Caco-2 (cell line): ENCODE data around the gene PSMC5. TPM values are rescaled to one million over a fixed set of nuclear protein-coding genes. Genes with fewer than 3 reads are reported as not detected.
"Not testable (repeated sequence)": the region's sequence is repeated elsewhere in the genome, so short reads cannot be mapped to it uniquely, and the experiment has no call there.

Experiments used
- BruUV-seq: library from RNA; stranded (reverse); fragments of 400-500 nt; replicated peaks from 2 replicates; lab custom pipeline; 2021; lab: Mats Ljungman, UMichigan
- CTCF ChIA-PET: fragments of 300-600 bp; sonication (Branson Sonifier 250); formaldehyde crosslinking; loops from one replicate; lab custom pipeline; 2022; ENCODE audit warnings: antibody characterized with exemption; lab: Charles Lee
- POLR2A ChIA-PET: fragments of 300-600 bp; sonication (Branson Sonifier 250); formaldehyde crosslinking; loops from one replicate; lab custom pipeline; 2022; ENCODE audit warnings: antibody characterized with exemption; lab: Charles Lee
- DNase-seq, 2 experiments: peaks; one replicate each; pipeline versions ENCODE4 v3.0.0 to v3.0.0-alpha.2; 2020 to 2022
- H3K27me3 ChIP-seq: replicated peaks from 2 replicates; pipeline ENCODE4 v1.6.0; 2011; ENCODE audit warnings: low read length; ENCODE audit not compliant: control insufficient read depth, insufficient read depth
- H3K36me3 ChIP-seq: 2 replicates; pipeline ENCODE4 v1.5.1; 2011; ENCODE audit warnings: low read length; ENCODE audit not compliant: control insufficient read depth, insufficient read depth
- H3K4me1 ChIP-seq: fragments of 250-450 bp; sonication (Bioruptor Pico); 2 replicates; pipeline ENCODE4 v1.5.1; 2020; ENCODE audit warnings: mild to moderate bottlenecking
- H3K4me3 ChIP-seq: 2 replicates; pipeline ENCODE4 v1.5.1; 2011; ENCODE audit warnings: low read depth, mild to moderate bottlenecking, control low read depth, low read length
- H3K9me3 ChIP-seq: fragments of 250-450 bp; sonication (Bioruptor Pico); 2 replicates; pipeline ENCODE4 v1.5.1; 2020; ENCODE audit warnings: mild to moderate bottlenecking, moderate library complexity
- H3K27ac Mint-ChIP-seq: one replicate; pipeline ENCODE4 v1.8.0; 2022; ENCODE audit warnings: mixed read lengths; ENCODE audit not compliant: unreplicated experiment
- H3K27me3 Mint-ChIP-seq: one replicate; pipeline ENCODE4 v1.8.0; 2022; ENCODE audit warnings: mixed read lengths; ENCODE audit not compliant: insufficient read depth, unreplicated experiment
- H3K36me3 Mint-ChIP-seq: one replicate; pipeline ENCODE4 v1.8.0; 2022; ENCODE audit warnings: mild to moderate bottlenecking, mixed read lengths; ENCODE audit not compliant: insufficient read depth, unreplicated experiment
- H3K4me1 Mint-ChIP-seq: one replicate; pipeline ENCODE4 v1.8.0; 2022; ENCODE audit warnings: low read depth, mixed read lengths; ENCODE audit not compliant: unreplicated experiment
- H3K4me3 Mint-ChIP-seq: one replicate; pipeline ENCODE4 v1.8.0; 2022; ENCODE audit warnings: mild to moderate bottlenecking, moderate library complexity, mixed read lengths; ENCODE audit not compliant: unreplicated experiment
- H3K9me3 Mint-ChIP-seq: one replicate; pipeline ENCODE4 v1.8.0; 2022; ENCODE audit warnings: mixed read lengths; ENCODE audit not compliant: unreplicated experiment
- CTCF ChIP-seq, 2 experiments: fragments of 200-600 bp in 1 of 2; IDR thresholded peaks; 1 replicate in 1 of 2; 2 replicates in 1 of 2; pipeline versions ENCODE4 v1.5.1 to v1.8.0; 2011 to 2022; ENCODE audit warnings: antibody characterized with exemption in 1 of 2, control low read depth in 1 of 2, inconsistent platforms in 1 of 2, low read depth in 1 of 2, low read length in 1 of 2, mild to moderate bottlenecking in 1 of 2, moderate library complexity in 1 of 2; ENCODE audit not compliant: insufficient read depth in 1 of 2, severe bottlenecking in 1 of 2, unreplicated experiment in 1 of 2
- intact Hi-C: fragments of 100-400 bp; cut with micrococcal nuclease; formaldehyde crosslinking; loops from one replicate; pipeline ENCODE4 v1.10.0; 2022; ENCODE audit not compliant: unreplicated experiment
- total RNA-seq: library from RNA; stranded (reverse); gene quantifications from 2 replicates; pipeline ENCODE4 v1.2.3, GENCODE V29; 2022

PSMC5 gene
- total RNA-seq, 1 experiment from 2014 or later: 197 TPM

DNA sequence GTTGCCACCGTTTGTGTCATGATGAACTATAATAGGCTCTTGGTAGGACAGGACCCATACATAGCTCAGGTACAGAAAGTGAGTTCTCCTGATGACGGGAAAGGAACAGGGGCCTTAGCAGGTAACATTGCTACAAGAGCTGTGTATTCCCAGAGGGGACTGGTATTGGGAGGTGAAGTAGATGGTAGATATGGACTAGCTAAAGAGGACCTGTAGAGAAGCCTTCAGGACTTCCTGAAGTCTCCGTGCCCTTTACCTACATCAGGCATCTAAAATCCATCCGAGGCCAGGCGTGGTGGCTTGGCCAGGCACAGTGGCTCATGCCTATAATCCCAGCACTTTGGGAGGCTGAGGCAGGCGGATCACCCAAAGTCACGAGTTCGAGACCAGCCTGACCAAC is 28.0 kb downstream of the PSMC5 start:
- Mint-ChIP-seq H3K27ac (no peak overlapping the region), H3K4me3 (no peak overlapping the region), H3K27me3 (no peaks in the 10 kb centered on the region), H3K4me1 (no peaks in the 10 kb centered on the region), H3K36me3 (peaks cover 69% of the 10 kb centered on the region), H3K9me3 (no peaks in the 10 kb centered on the region)
- no peak for TF ChIP-seq CTCF (IDR thresholded peaks at IDR 0.05; ENCODE audit: insufficient read depth in 1 of 2, low read depth in 1 of 2, low read length in 1 of 2, severe bottlenecking in 1 of 2, unreplicated experiment in 1 of 2)
- H3K4me3 ChIP-seq: no peak overlapping the region
- POLR2A ChIA-PET: no interaction called here
- no peaks in the 10 kb centered on the region for H3K4me1 ChIP-seq
- no TSS peak for BruUV-seq
- no peak for DNase-seq
- CTCF ChIA-PET: no interaction called here
- H3K36me3 ChIP-seq: peaks cover 6% of the 10 kb centered on the region
- no peaks in the 10 kb centered on the region for H3K27me3 ChIP-seq
- no peaks in the 10 kb centered on the region for H3K9me3 ChIP-seq
- intact Hi-C loops: no loop called here

GRCh38 chr17:63856425-63856824 is 29.2 kb downstream of the PSMC5 start:
- H3K36me3 ChIP-seq, POLR2A ChIA-PET, BruUV-seq, H3K27ac Mint-ChIP-seq, DNase-seq, H3K4me3 Mint-ChIP-seq, H3K9me3 ChIP-seq, H3K4me3 ChIP-seq, H3K4me1 ChIP-seq, H3K9me3 Mint-ChIP-seq, H3K4me1 Mint-ChIP-seq, H3K27me3 ChIP-seq, intact Hi-C loops, H3K27me3 Mint-ChIP-seq: not testable (repeated sequence)
- peaks cover 72% of the 10 kb centered on the region for H3K36me3 Mint-ChIP-seq
- CTCF ChIA-PET: interaction anchor here (0.7 to 1.1 kb wide), 3 partner anchors 11 to 395 kb away, joined by 3 to 5 read pairs (median 3); no protein-coding TSS in a partner anchor

DNA sequence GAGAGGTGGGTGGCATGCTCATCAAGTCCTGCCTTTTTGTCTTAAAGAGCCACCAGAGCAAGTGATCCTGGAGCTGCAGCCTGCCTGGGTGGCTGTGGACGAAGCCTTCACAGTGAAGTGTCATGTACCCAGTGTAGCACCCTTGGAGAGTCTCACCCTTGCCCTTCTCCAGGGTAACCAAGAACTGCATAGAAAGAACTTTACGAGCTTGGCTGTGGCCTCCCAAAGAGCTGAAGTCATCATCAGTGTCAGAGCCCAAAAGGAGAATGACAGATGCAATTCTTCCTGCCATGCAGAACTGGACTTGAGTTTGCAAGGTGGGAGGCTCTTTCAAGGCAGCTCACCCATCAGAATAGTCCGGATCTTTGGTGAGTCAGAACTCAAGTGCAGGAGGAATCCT is 32.0 kb downstream of the PSMC5 start:
- BruUV-seq: no TSS peak
- no peaks in the 10 kb centered on the region for H3K4me1 Mint-ChIP-seq
- H3K27me3 ChIP-seq: no peaks in the 10 kb centered on the region
- H3K4me3 Mint-ChIP-seq: no peak overlapping the region
- DNase-seq: no peak
- H3K36me3 Mint-ChIP-seq: peaks cover 73% of the 10 kb centered on the region
- no peak overlapping the region for H3K4me3 ChIP-seq
- ChIA-PET CTCF (interaction anchor here (0.6 kb wide), 1 partner anchor 145 kb away, joined by 3 read pairs; no protein-coding TSS in a partner anchor), POLR2A (no interaction called here)
- no peaks in the 10 kb centered on the region for H3K4me1 ChIP-seq
- intact Hi-C loops: no loop called here
- H3K27ac Mint-ChIP-seq: no peak overlapping the region
- H3K27me3 Mint-ChIP-seq: no peaks in the 10 kb centered on the region
- H3K9me3 Mint-ChIP-seq: no peaks in the 10 kb centered on the region
- no peak for TF ChIP-seq CTCF (IDR thresholded peaks at IDR 0.05; ENCODE audit: insufficient read depth in 1 of 2, low read depth in 1 of 2, low read length in 1 of 2, severe bottlenecking in 1 of 2, unreplicated experiment in 1 of 2)
- H3K9me3 ChIP-seq: no peaks in the 10 kb centered on the region
- peaks cover 6% of the 10 kb centered on the region for H3K36me3 ChIP-seq
